HG03108 (cell line): ENCODE results near the gene SLC4A1AP.

Experiments
- ATAC-seq: cut with Tn5 transposase; IDR thresholded peaks from one replicate; pipeline ENCODE4 v1.9.1; 2021; ENCODE audit warnings: moderate library complexity; ENCODE audit not compliant: unreplicated experiment

The SLC4A1AP gene

DNA sequence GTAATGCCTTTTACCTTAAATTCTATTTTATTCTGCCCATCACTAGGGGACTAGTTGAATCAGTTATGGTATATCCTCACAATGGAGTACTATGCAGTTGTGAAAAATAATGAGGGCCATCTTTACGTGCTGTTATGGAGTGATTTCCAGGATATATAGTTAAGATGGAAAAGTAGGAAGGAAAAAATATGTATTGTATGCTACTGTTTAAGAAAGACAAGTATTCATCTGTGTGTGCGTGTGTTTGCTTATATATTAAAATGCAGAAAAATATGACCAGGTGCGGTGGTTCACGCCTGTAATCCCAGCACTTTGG is 75.3 kb downstream of the SLC4A1AP start:
- no peak for ATAC-seq

DNA sequence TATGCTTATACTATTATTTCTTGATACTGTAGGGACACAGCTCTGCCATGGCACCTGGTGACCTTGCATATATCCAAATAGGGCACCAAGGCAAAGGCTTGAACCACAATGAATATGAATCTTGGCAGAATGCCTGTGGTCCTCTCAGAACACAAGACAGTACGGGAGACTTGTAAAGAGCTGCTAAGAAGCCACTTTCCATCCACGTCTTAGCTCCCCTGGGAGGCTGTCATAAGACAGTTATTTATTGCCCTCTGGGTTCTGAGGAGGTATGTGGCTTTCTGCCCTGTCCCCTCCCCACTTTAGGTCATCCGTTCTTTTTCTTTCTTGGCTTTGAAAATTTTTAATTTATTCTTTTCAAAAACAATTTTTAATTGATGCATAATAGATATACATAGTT is 78.0 kb downstream of the SLC4A1AP start:
- no peak for ATAC-seq

DNA sequence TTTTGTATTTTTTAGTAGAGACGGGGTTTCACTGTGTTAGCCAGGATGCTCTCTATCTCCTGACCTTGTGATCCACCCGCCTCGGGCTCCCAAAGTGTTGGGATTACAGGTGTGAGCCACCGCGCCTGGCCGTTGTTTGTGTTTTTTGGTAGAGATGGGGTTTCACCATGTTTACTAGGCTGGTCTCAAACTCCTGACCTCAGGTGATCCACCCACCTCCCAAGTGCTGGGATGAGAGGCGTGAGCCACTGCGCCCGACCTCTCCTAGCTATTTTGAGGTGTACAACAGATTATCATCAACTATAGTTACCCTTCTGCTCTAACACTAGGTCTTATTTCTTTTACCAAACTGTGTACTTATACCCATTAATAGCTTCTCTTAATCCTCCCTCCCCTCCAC is 78.9 kb downstream of the SLC4A1AP start:
- no peak for ATAC-seq
